A549 (cell line): ENCODE results near the gene SCAP. TPM values are rescaled to one million over a fixed set of nuclear protein-coding genes. Genes with fewer than 3 reads are reported as not detected.

Experiments used
- ATAC-seq, 2 experiments: fragments of 200-7000 bp in 1 of 2; fragments of >200 bp in 1 of 2; cut with Nextera tagmentation in 1 of 2; cut with Tn5 transposase in 1 of 2; 3 replicates each; pipeline versions ENCODE4 v1.8.0 to v1.9.1; 2018 to 2020; ENCODE audit warnings: mild to moderate bottlenecking in 1 of 2, moderate library complexity in 1 of 2
- CTCF ChIA-PET: fragments of 300-600 bp; sonication (Branson Sonifier 250); formaldehyde crosslinking; extraction: SDS; loops from one replicate; lab custom pipeline; 2021; ENCODE audit warnings: antibody characterized with exemption, inconsistent platforms; lab: Yijun Ruan, JAX
- POLR2A ChIA-PET: fragments of 350-600 bp; formaldehyde crosslinking; extraction: SDS; loops from one replicate; lab custom pipeline; 2021; ENCODE audit warnings: antibody characterized with exemption, inconsistent platforms; lab: Yijun Ruan, JAX
- DNase-seq, 2 experiments: peaks; one replicate each; pipeline versions ENCODE4 v3.0.0 to v3.0.0-alpha.2; 2011 to 2016; ENCODE audit warnings: low read depth in 1 of 2, low spot score in 1 of 2
- FAIRE-seq: peaks from 2 replicates; lab custom pipeline; 2011; peaks lifted over from hg19 to GRCh38; lab: Jason Lieb, UNC
- H3K27ac ChIP-seq, 2 experiments: fragments of >200 bp; sonication (Bioruptor Twin); formaldehyde crosslinking; 3 replicates each; pipeline ENCODE4 v1.5.1; 2016 to 2017
- H3K4me1 ChIP-seq: fragments of >200 bp; sonication (Bioruptor Twin); formaldehyde crosslinking; 3 replicates; pipeline ENCODE4 v1.6.1; 2016
- H3K4me2 ChIP-seq: fragments of >200 bp; sonication (Bioruptor Twin); formaldehyde crosslinking; 3 replicates; pipeline ENCODE4 v1.6.1; 2016
- H3K4me3 ChIP-seq: fragments of >200 bp; sonication (Bioruptor Twin); formaldehyde crosslinking; 3 replicates; pipeline ENCODE4 v1.5.1; 2016
- H3K9me3 ChIP-seq: fragments of >200 bp; sonication (Bioruptor Twin); formaldehyde crosslinking; 3 replicates; pipeline ENCODE4 v1.6.1; 2016
- BHLHE40 ChIP-seq: IDR thresholded peaks from 2 replicates; pipeline ENCODE4 v1.6.1; 2012; ENCODE audit warnings: low read depth, low read length, inconsistent platforms
- CHD2 ChIP-seq: fragments of 150-350 bp; IDR thresholded peaks from 2 replicates; pipeline ENCODE4 v1.6.1; 2014; ENCODE audit warnings: low read length; ENCODE audit not compliant: partially characterized antibody
- CHD4 ChIP-seq: fragments of 200-600 bp; sonication (generic); IDR thresholded peaks from 2 replicates; pipeline ENCODE4 v1.6.1; 2016; ENCODE audit warnings: antibody characterized with exemption, mild to moderate bottlenecking, borderline replicate concordance
- ELK1 ChIP-seq: fragments of 150-350 bp; IDR thresholded peaks from 2 replicates; pipeline ENCODE4 v1.6.1; 2014; ENCODE audit warnings: low read depth, mild to moderate bottlenecking, low read length
- EP300 ChIP-seq, 2 experiments: fragments of >200 bp; sonication (Bioruptor Twin); formaldehyde crosslinking; IDR thresholded peaks; 2 replicates in 1 of 2; 3 replicates in 1 of 2; pipeline ENCODE4 v1.6.1; 2016 to 2017
- FOSB ChIP-seq: fragments of 250-450 bp; sonication (Bioruptor Pico); IDR thresholded peaks from 2 replicates; pipeline ENCODE4 v1.5.0; 2020; ENCODE audit warnings: mild to moderate bottlenecking, moderate library complexity
- GATA3 ChIP-seq: IDR thresholded peaks from 2 replicates; pipeline ENCODE4 v1.6.1; 2012; ENCODE audit warnings: borderline replicate concordance
- HDAC2 ChIP-seq: fragments of 200-600 bp; sonication (generic); IDR thresholded peaks from 2 replicates; pipeline ENCODE4 v1.6.1; 2016
- HOXA7 ChIP-seq: fragments of 250-450 bp; sonication (Bioruptor Pico); IDR thresholded peaks from 2 replicates; pipeline ENCODE4 v1.5.0; 2020; ENCODE audit warnings: mild to moderate bottlenecking, moderate library complexity
- HOXB5 ChIP-seq: fragments of 250-450 bp; sonication (Bioruptor Pico); IDR thresholded peaks from 2 replicates; pipeline ENCODE4 v1.5.0; 2020; ENCODE audit warnings: mild to moderate bottlenecking, moderate library complexity
- JUN ChIP-seq, 2 experiments: fragments of >200 bp; sonication (Bioruptor Twin); formaldehyde crosslinking; IDR thresholded peaks; 2 replicates in 1 of 2; 3 replicates in 1 of 2; pipeline ENCODE4 v1.6.1; 2016 to 2017
- KDM1A ChIP-seq: fragments of 200-600 bp; sonication (generic); IDR thresholded peaks from 2 replicates; pipeline ENCODE4 v1.6.1; 2016; ENCODE audit warnings: low read depth, mild to moderate bottlenecking
- KDM5A ChIP-seq: fragments of 200-600 bp; sonication (generic); IDR thresholded peaks from 2 replicates; pipeline ENCODE4 v1.6.1; 2016; ENCODE audit warnings: antibody characterized with exemption, mild to moderate bottlenecking
- MAFK ChIP-seq: fragments of 450-650 bp; IDR thresholded peaks from 2 replicates; pipeline ENCODE4 v1.6.1; 2014; ENCODE audit not compliant: partially characterized antibody
- MYC ChIP-seq: IDR thresholded peaks from 2 replicates; pipeline ENCODE4 v1.6.1; 2012; ENCODE audit warnings: mild to moderate bottlenecking, inconsistent platforms, low read length, improper control_type of control experiment, borderline replicate concordance
- NPAS2 ChIP-seq: fragments of 250-450 bp; sonication (Bioruptor Pico); IDR thresholded peaks from 2 replicates; pipeline ENCODE4 v1.8.0; 2022; ENCODE audit warnings: mild to moderate bottlenecking, moderate library complexity, borderline replicate concordance
- RFX5 ChIP-seq: fragments of 450-650 bp; IDR thresholded peaks from 2 replicates; pipeline ENCODE4 v1.7.1; 2014; ENCODE audit warnings: antibody characterized with exemption, mild to moderate bottlenecking, moderate library complexity
- RNF2 ChIP-seq: fragments of 200-600 bp; sonication (generic); IDR thresholded peaks from 2 replicates; pipeline ENCODE4 v1.6.1; 2016; ENCODE audit warnings: low read depth, mild to moderate bottlenecking, antibody characterized with exemption, moderate library complexity, borderline replicate concordance
- SMC3 ChIP-seq: fragments of >200 bp; sonication (Bioruptor Twin); formaldehyde crosslinking; IDR thresholded peaks from 3 replicates; pipeline ENCODE4 v1.6.1; 2018; ENCODE audit warnings: inconsistent platforms
- TFCP2L1 ChIP-seq: fragments of 250-450 bp; sonication (Bioruptor Pico); IDR thresholded peaks from 2 replicates; pipeline ENCODE4 v1.5.0; 2021; ENCODE audit warnings: mild to moderate bottlenecking
- USF2 ChIP-seq: fragments of 450-650 bp; IDR thresholded peaks from 2 replicates; pipeline ENCODE4 v1.6.1; 2014; ENCODE audit warnings: antibody characterized with exemption
- ZFP36 ChIP-seq: fragments of 450-650 bp; IDR thresholded peaks from 2 replicates; pipeline ENCODE4 v1.6.1; 2014; ENCODE audit warnings: borderline replicate concordance; ENCODE audit not compliant: partially characterized antibody
- ZNF302 ChIP-seq: fragments of 250-450 bp; sonication (Bioruptor Pico); IDR thresholded peaks from 2 replicates; pipeline ENCODE4 v1.9.0; 2021; ENCODE audit warnings: inconsistent platforms, mild to moderate bottlenecking, moderate library complexity
- WGBS: methylation state at CpG from one replicate; pipeline ENCODE4 v1.1.6; 2017; ENCODE audit errors: missing lambda C conversion rate; 5-methylcytosine and 5-hydroxymethylcytosine counted together
- polyA plus RNA-seq, 4 experiments: library from polyadenylated mRNA; depleted of rRNA in 3 of 4; stranded (reverse); fragments of >200 nt; fragmentation: RNase III in 1 of 4; extraction: RNeasy Plus Mini Kit Qiagen cat#74134 plus additional on column Dnase treatment in 1 of 4; gene quantifications; 2 replicates in 3 of 4; 3 replicates in 1 of 4; pipeline ENCODE4 v1.2.3, GENCODE V29; 2011 to 2017
- TF ChIP-seq, protein P1 (sequence below): IDR thresholded peaks from 2 replicates; pipeline ENCODE4 v1.6.1; 2012; ENCODE audit warnings: low read depth, borderline replicate concordance
- TF ChIP-seq, protein P2 (sequence below): IDR thresholded peaks from 2 replicates; pipeline ENCODE4 v1.6.1; 2012

The SCAP gene
- polyA plus RNA-seq, 2 of the 4 experiments (the other 2 are of a cell fraction): 12.9 to 25.9 TPM

DNA sequence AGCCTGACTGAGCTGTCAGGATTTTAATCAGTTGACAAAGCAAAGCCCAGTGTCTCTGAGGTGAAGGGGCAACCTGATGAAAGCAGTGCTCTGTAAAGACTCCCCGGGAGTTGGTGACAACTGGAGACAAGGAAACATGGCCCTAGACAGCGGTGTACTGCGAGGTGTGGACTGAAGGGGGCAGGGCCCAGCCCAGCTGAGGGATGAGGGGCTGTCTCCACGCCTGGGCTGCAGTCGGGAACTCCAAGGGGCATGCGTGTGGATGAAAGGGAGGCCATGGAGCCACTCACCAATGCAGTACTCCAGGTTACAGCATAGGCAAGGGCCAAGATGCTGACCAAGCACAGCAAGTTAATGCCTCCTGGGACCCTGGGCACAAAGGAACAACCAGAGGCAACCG, 45.1 kb downstream of the SCAP start:
- H3K4me1 ChIP-seq: no peaks in the 10 kb centered on the region
- CTCF ChIA-PET: interaction anchor here (3.6 kb wide), 1 partner anchor 10 kb away, joined by 24 read pairs; no protein-coding TSS in a partner anchor
- no peak for FAIRE-seq
- no peak overlapping the region for H3K4me3 ChIP-seq
- no peak overlapping the region for H3K4me2 ChIP-seq
- no peak for TF ChIP-seq USF2
- no peak for TF ChIP-seq BHLHE40
- no peak for TF ChIP-seq JUN (IDR thresholded peaks at IDR 0.05)
- TF ChIP-seq NPAS2 (CRISPR knock-in tag): no peak
- no peak for TF ChIP-seq TFCP2L1 (CRISPR knock-in tag)
- TF ChIP-seq FOSB (CRISPR knock-in tag): no peak
- TF ChIP-seq KDM5A: no peak
- TF ChIP-seq RFX5: no peak
- TF ChIP-seq ZFP36: no peak
- no peak for TF ChIP-seq SMC3
- TF ChIP-seq CHD2: no peak
- no peak for TF ChIP-seq KDM1A
- no peak for TF ChIP-seq CHD4
- no peak for TF ChIP-seq HOXA7 (CRISPR knock-in tag)
- TF ChIP-seq HOXB5 (CRISPR knock-in tag): no peak
- TF ChIP-seq ZNF302 (CRISPR knock-in tag): no peak
- TF ChIP-seq, protein P1, sequence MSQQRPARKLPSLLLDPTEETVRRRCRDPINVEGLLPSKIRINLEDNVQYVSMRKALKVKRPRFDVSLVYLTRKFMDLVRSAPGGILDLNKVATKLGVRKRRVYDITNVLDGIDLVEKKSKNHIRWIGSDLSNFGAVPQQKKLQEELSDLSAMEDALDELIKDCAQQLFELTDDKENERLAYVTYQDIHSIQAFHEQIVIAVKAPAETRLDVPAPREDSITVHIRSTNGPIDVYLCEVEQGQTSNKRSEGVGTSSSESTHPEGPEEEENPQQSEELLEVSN: no peak
- no peak for TF ChIP-seq EP300 (IDR thresholded peaks at IDR 0.05)
- TF ChIP-seq GATA3: no peak
- POLR2A ChIA-PET: no interaction called here
- no peak overlapping the region for H3K27ac ChIP-seq
- no peaks in the 10 kb centered on the region for H3K9me3 ChIP-seq
- no peak for ATAC-seq
- WGBS: 89% methylated on average over 7 of the region's 7 CpGs
- DNase-seq: no peak

- H3K4me3 ChIP-seq: no peak overlapping the region
- CTCF ChIA-PET: interaction anchor here (2.6 to 3.6 kb wide), 2 partner anchors 9 to 46 kb away, joined by 12 to 24 read pairs; partner anchors contain the start of gene SCAP
- no peak overlapping the region for H3K4me2 ChIP-seq
- WGBS: 87% methylated on average over 9 of the region's 9 CpGs
- ATAC-seq (no peak), FAIRE-seq (no peak)
- H3K4me1 ChIP-seq: no peaks in the 10 kb centered on the region
- no peak overlapping the region for H3K27ac ChIP-seq
- TF ChIP-seq TFCP2L1 (CRISPR knock-in tag) (no peak), HDAC2 (no peak), MYC (no peak), MAFK (no peak), RNF2 (no peak), FOSB (CRISPR knock-in tag) (no peak), GATA3 (no peak)
- TF ChIP-seq, all 56 proteins: peak for 0
- no peak for DNase-seq
- no peaks in the 10 kb centered on the region for H3K9me3 ChIP-seq
- POLR2A ChIA-PET: no interaction called here
These were observed 46.1 kb downstream of the SCAP start for GRCh38 chr3:47429476-47430270.

DNA sequence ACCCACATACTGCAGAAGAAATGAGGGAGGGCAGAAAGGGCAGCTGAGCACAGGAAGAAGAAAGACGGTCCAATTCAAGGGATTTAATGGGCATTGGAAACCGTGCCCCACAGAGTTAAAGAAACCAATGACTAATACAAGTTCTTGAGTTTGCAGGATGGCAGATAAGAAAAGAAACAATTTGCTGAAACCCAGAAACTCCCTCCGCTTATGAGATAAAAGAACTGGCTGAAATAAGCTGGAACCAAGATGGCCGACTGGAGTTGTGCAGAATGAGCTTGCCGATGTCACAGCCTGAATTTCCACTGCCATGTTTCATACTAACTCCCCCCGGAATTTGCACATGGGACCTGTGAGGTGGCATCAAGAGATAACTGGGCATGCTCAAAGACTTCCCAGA, 47.1 kb downstream of the SCAP start:
- 83% methylated on average over 6 of the region's 6 CpGs for WGBS
- TF ChIP-seq, protein P2, sequence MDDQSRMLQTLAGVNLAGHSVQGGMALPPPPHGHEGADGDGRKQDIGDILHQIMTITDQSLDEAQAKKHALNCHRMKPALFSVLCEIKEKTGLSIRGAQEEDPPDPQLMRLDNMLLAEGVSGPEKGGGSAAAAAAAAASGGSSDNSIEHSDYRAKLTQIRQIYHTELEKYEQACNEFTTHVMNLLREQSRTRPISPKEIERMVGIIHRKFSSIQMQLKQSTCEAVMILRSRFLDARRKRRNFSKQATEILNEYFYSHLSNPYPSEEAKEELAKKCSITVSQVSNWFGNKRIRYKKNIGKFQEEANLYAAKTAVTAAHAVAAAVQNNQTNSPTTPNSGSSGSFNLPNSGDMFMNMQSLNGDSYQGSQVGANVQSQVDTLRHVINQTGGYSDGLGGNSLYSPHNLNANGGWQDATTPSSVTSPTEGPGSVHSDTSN: no peak
- no peak for TF ChIP-seq ELK1
- no peak for TF ChIP-seq HDAC2
- no peak for TF ChIP-seq CHD2
- TF ChIP-seq, protein P1: no peak
- TF ChIP-seq USF2: no peak
- TF ChIP-seq, all 56 proteins: peak for 0
- no peak for ATAC-seq
- CTCF ChIA-PET: interaction anchor here (0.7 to 3.6 kb wide), 3 partner anchors 8 to 47 kb away, joined by 5 to 24 read pairs (median 12); partner anchors contain the start of gene SCAP
- Histone ChIP-seq H3K4me2 (no peak overlapping the region), H3K4me3 (no peak overlapping the region), H3K9me3 (no peaks in the 10 kb centered on the region), H3K27ac (no peak overlapping the region), H3K4me1 (no peaks in the 10 kb centered on the region)
- POLR2A ChIA-PET: no interaction called here
- FAIRE-seq: no peak
- no peak for DNase-seq
